HepG2 (cell line): ENCODE data around the gene CASP3. TPM values are rescaled to one million over a fixed set of nuclear protein-coding genes. Genes with fewer than 3 reads are reported as not detected.
A peak's percentile ranks its signal among the peaks of the same experiment; 100 is the strongest.
"Not testable (repeated sequence)": the region's sequence is repeated elsewhere in the genome, so short reads cannot be mapped to it uniquely, and the experiment has no call there.

Experiments
- BCL6 ChIP-seq: IDR thresholded peaks from 2 replicates; pipeline ENCODE4 v1.6.1; 2016; ENCODE audit warnings: missing genetic modification reagents, missing compliant biosample characterization
- FOXA3 ChIP-seq: IDR thresholded peaks from 2 replicates; pipeline ENCODE4 v1.6.1; 2016; ENCODE audit warnings: missing genetic modification reagents, missing compliant biosample characterization
- FOXO1 ChIP-seq: sonication (generic); formaldehyde crosslinking; IDR thresholded peaks from 2 replicates; pipeline ENCODE4 v1.4.0; 2020; ENCODE audit warnings: missing genetic modification reagents
- HNF4A ChIP-seq: sonication (generic); formaldehyde crosslinking; IDR thresholded peaks from 2 replicates; pipeline ENCODE4 v1.4.0; 2020; ENCODE audit warnings: missing genetic modification reagents
- KDM6A ChIP-seq: IDR thresholded peaks from 2 replicates; pipeline ENCODE4 v1.6.1; 2016; ENCODE audit warnings: low read depth
- LCORL ChIP-seq, 2 experiments: fragments of 450-650 bp in 1 of 2; sonication (generic) in 1 of 2; formaldehyde crosslinking in 1 of 2; IDR thresholded peaks; 2 replicates each; pipeline versions ENCODE4 v1.5.0 to v1.6.1; 2017 to 2020; ENCODE audit warnings: antibody characterized with exemption in 1 of 2, missing genetic modification reagents in 1 of 2
- MEF2D ChIP-seq: sonication (generic); formaldehyde crosslinking; IDR thresholded peaks from 2 replicates; pipeline ENCODE4 v1.5.1; 2020; ENCODE audit warnings: mild to moderate bottlenecking, missing genetic modification reagents
- TBL1XR1 ChIP-seq: fragments of 150-350 bp; IDR thresholded peaks from 2 replicates; pipeline ENCODE4 v1.6.1; 2014; ENCODE audit warnings: borderline replicate concordance, low read length; ENCODE audit not compliant: partially characterized antibody
- ZNF143 ChIP-seq: sonication (generic); formaldehyde crosslinking; IDR thresholded peaks from 2 replicates; pipeline ENCODE4 v1.4.0; 2020; ENCODE audit warnings: missing genetic modification reagents
- ZSCAN9 ChIP-seq: IDR thresholded peaks from 2 replicates; pipeline ENCODE4 v1.6.1; 2016; ENCODE audit warnings: borderline replicate concordance
- polyA plus RNA-seq, 8 experiments: library from polyadenylated mRNA; depleted of rRNA in 3 of 8; stranded (reverse) in 7 of 8; unstranded in 1 of 8; fragments of >200 nt; fragmentation: Illumina TruSeq in 4 of 8; extraction: Trizol in 4 of 8; gene quantifications; 2 replicates each; pipeline versions ENCODE4 v1.2.1 to v1.2.3, GENCODE V29; 2011 to 2016; ENCODE audit warnings: low read depth in 4 of 8, missing spikeins in 1 of 8, mixed read lengths in 1 of 8; ENCODE audit not compliant: insufficient read depth in 1 of 8
- total RNA-seq, 5 experiments: library from RNA; depleted of rRNA; stranded (reverse); fragments of >200 nt; fragmentation: Illumina TruSeq; extraction: Trizol; gene quantifications; 2 replicates each; pipeline ENCODE4 v1.2.3, GENCODE V29; 2016; ENCODE audit warnings: low read depth in 1 of 5
- TF ChIP-seq, protein P1 (sequence below): sonication (generic); formaldehyde crosslinking; conservative IDR thresholded peaks from 2 replicates; pipeline ENCODE4 v1.4.0; 2020; ENCODE audit warnings: mild to moderate bottlenecking, missing genetic modification reagents, moderate library complexity
- TF ChIP-seq, protein P2 (sequence below): sonication (generic); formaldehyde crosslinking; IDR thresholded peaks from 2 replicates; pipeline ENCODE4 v1.5.0; 2020; ENCODE audit warnings: mild to moderate bottlenecking, missing genetic modification reagents, borderline replicate concordance
- TF ChIP-seq, protein P3 (sequence below): sonication (generic); formaldehyde crosslinking; IDR thresholded peaks from 2 replicates; pipeline ENCODE4 v1.4.0; 2020; ENCODE audit warnings: missing genetic modification reagents, mild to moderate bottlenecking, borderline replicate concordance

Gene CASP3
- total and polyA plus RNA-seq, 2 of the 13 experiments (the other 11 are each of a cell fraction or from before 2014, with no cell fraction given): 26.0 to 77.8 TPM

DNA sequence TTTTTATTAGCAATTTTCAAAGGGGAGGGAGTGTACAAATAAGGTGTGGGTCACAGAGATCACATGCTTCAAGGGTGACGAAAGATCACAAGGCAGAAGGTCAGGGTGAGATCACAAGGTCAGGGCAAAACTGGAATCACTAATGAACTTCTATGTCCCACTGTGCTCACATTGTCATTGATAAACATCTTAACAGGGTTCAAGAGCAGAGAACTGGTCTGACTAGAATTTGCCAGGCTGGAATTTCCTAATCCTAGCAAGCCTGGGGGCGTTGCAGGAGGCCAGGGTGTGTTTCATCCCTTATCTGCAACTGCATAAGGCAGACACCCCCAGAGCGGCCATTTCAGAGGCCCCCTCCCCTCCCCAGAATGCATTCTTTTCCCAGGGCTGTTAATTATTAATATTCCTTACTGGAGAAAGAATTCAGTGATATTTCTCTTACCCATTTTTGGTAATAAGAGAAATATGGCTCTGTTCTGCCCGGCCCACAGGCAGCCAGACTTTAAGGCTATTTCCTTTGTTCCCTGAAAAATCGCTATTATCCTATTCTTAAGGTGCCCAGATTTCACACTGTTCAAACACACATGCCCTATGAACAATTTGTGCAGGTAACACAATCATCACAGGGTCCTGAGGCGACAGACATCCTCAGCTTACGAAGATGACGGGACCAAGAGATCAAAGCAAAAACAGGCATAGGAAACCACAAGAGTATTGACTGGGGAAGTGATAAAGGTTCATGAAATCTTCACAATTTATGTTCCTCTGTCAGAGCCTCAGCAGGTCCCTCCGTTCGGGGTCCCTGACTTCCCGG, 23.3 kb downstream of the CASP3 start (continued):
- TF ChIP-seq, protein P1, sequence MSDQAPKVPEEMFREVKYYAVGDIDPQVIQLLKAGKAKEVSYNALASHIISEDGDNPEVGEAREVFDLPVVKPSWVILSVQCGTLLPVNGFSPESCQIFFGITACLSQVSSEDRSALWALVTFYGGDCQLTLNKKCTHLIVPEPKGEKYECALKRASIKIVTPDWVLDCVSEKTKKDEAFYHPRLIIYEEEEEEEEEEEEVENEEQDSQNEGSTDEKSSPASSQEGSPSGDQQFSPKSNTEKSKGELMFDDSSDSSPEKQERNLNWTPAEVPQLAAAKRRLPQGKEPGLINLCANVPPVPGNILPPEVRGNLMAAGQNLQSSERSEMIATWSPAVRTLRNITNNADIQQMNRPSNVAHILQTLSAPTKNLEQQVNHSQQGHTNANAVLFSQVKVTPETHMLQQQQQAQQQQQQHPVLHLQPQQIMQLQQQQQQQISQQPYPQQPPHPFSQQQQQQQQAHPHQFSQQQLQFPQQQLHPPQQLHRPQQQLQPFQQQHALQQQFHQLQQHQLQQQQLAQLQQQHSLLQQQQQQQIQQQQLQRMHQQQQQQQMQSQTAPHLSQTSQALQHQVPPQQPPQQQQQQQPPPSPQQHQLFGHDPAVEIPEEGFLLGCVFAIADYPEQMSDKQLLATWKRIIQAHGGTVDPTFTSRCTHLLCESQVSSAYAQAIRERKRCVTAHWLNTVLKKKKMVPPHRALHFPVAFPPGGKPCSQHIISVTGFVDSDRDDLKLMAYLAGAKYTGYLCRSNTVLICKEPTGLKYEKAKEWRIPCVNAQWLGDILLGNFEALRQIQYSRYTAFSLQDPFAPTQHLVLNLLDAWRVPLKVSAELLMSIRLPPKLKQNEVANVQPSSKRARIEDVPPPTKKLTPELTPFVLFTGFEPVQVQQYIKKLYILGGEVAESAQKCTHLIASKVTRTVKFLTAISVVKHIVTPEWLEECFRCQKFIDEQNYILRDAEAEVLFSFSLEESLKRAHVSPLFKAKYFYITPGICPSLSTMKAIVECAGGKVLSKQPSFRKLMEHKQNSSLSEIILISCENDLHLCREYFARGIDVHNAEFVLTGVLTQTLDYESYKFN (CRISPR knock-in tag): peak; percentile 83
- TF ChIP-seq TBL1XR1: peak; percentile 55
- TF ChIP-seq FOXO1 (CRISPR knock-in tag): peak; percentile 45; the same call in 1 of the 2 replicates
- peak; percentile 63 for TF ChIP-seq ZNF143 (CRISPR knock-in tag)
- TF ChIP-seq FOXA3 (CRISPR knock-in tag): peak; percentile 78
- TF ChIP-seq, protein P2, sequence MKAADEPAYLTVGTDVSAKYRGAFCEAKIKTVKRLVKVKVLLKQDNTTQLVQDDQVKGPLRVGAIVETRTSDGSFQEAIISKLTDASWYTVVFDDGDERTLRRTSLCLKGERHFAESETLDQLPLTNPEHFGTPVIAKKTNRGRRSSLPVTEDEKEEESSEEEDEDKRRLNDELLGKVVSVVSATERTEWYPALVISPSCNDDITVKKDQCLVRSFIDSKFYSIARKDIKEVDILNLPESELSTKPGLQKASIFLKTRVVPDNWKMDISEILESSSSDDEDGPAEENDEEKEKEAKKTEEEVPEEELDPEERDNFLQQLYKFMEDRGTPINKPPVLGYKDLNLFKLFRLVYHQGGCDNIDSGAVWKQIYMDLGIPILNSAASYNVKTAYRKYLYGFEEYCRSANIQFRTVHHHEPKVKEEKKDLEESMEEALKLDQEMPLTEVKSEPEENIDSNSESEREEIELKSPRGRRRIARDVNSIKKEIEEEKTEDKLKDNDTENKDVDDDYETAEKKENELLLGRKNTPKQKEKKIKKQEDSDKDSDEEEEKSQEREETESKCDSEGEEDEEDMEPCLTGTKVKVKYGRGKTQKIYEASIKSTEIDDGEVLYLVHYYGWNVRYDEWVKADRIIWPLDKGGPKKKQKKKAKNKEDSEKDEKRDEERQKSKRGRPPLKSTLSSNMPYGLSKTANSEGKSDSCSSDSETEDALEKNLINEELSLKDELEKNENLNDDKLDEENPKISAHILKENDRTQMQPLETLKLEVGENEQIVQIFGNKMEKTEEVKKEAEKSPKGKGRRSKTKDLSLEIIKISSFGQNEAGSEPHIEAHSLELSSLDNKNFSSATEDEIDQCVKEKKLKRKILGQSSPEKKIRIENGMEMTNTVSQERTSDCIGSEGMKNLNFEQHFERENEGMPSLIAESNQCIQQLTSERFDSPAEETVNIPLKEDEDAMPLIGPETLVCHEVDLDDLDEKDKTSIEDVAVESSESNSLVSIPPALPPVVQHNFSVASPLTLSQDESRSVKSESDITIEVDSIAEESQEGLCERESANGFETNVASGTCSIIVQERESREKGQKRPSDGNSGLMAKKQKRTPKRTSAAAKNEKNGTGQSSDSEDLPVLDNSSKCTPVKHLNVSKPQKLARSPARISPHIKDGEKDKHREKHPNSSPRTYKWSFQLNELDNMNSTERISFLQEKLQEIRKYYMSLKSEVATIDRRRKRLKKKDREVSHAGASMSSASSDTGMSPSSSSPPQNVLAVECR (CRISPR knock-in tag): peak; percentile 55; the same call in 1 of the 2 replicates
- TF ChIP-seq MEF2D (CRISPR knock-in tag): 0 out of 2 replicates have a peak, but pooled peaks have one; percentile 27
- TF ChIP-seq LCORL (IDR thresholded peaks at IDR 0.05): not testable (repeated sequence)
- TF ChIP-seq LCORL (CRISPR knock-in tag; IDR thresholded peaks at IDR 0.05): peak; percentile 73; the same call in 1 of the 2 replicates
- 0 out of 2 replicates have a peak, but pooled peaks have one; percentile 21 for TF ChIP-seq KDM6A
- TF ChIP-seq ZSCAN9: 0 out of 2 replicates have a peak, but pooled peaks have one; percentile 2
- TF ChIP-seq BCL6 (CRISPR knock-in tag): peak; percentile 88
- peak; percentile 80 for TF ChIP-seq HNF4A
- TF ChIP-seq, protein P3, sequence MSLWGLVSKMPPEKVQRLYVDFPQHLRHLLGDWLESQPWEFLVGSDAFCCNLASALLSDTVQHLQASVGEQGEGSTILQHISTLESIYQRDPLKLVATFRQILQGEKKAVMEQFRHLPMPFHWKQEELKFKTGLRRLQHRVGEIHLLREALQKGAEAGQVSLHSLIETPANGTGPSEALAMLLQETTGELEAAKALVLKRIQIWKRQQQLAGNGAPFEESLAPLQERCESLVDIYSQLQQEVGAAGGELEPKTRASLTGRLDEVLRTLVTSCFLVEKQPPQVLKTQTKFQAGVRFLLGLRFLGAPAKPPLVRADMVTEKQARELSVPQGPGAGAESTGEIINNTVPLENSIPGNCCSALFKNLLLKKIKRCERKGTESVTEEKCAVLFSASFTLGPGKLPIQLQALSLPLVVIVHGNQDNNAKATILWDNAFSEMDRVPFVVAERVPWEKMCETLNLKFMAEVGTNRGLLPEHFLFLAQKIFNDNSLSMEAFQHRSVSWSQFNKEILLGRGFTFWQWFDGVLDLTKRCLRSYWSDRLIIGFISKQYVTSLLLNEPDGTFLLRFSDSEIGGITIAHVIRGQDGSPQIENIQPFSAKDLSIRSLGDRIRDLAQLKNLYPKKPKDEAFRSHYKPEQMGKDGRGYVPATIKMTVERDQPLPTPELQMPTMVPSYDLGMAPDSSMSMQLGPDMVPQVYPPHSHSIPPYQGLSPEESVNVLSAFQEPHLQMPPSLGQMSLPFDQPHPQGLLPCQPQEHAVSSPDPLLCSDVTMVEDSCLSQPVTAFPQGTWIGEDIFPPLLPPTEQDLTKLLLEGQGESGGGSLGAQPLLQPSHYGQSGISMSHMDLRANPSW (CRISPR knock-in tag): peak; percentile 80; the same call in 1 of the 2 replicates
